ENCODE results near the gene CSMD2.
"Not testable (repeated sequence)": the region's sequence is repeated elsewhere in the genome, so short reads cannot be mapped to it uniquely, and the experiment has no call there.

Gene CSMD2

DNA sequence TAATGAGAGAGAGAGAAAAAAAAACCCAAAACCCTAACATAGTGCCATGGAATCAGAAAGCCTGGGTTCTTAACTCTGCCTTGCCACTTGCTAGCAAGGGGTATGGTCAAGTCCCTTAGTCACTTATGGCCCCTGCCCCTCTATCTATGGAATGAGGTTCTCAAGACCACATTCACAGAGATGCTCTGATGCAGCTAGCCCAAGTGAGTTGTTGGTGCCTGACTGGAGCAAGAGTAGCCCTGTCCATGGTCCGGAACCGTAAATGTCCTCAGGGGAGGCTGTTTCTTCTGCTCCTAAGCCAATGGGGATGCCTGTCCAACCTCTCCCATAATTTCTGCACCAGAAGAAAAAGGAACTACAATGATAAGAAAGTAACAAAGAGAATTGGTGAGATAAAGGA lies 56.8 kb downstream of the CSMD2 start:
- DNase-seq, result no peak

DNA sequence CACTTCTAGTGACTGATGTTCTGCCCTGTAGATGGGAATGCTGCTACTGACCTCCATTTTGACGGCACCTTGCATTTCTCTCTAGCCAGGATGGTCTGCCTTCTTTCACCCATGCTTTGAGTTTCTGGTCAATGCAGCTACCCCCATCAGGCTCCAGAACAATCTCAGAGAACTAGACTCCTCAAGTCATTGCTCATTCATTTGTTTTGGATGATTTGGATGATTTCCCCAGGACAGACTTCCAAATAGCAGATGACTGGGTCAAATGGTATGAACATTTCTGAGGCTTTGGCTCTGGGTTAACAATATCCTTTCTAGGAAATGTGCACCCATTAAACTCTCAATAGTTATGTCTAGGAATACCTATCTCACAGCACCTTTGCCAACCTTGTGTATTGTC lies 63.9 kb downstream of the CSMD2 start:
- no peak for DNase-seq

DNA sequence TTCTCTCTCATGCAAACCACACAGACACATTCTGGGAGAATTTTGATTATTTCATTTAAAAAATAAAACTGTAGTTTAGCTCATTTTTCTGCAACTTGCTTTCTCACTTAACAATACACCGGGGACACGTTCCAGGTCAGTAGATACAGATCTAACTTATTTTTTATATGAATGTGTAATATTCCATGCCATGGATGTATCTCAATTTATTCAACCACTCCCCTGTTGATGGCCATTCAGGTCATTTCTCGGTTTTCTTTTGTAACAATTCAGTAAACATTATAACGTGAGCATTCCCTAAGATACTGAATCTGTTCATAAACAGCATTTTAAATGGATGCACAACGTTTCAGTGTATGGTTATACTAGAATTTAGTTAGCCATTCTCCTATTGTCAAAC lies 64.7 kb downstream of the CSMD2 start:
- DNase-seq, result no peak

DNA sequence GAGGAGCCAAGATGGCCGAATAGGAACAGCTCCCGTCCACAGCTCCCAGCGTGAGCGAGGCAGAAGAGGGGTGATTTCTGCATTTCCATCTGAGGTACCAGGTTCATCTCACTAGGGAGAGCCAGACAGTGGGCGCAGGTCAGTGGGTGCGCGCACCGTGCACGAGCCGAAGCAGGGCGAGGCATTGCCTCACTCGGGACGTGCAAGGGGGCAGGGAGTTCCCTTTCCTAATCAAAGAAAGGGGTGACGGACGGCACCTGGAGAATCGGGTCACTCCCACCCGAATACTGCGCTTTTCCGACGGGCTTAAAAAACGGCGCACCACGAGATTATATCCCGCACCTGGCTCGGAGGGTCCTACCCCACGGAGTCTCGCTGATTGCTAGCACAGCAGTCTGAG lies 72.6 kb downstream of the CSMD2 start:
- DNase-seq, result not testable (repeated sequence)

DNA sequence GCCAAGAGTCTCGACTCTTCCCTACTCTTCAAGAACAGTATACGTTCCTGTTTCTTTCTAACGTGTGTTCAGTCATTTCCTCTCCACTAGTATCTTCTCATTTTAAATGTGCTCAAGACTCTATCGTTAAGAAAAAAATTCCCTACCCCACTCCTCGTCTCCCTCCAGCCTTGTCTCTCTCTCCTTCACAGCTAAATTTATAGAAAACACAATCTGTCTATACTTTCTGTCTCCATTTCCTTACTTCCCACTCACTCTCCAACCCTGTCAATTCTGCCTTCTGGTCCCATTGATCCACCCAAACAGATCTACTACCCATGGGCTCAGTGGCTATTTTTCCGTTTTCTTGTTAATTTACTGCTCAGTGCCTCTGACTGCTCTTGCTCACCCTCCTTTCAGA lies 75.3 kb downstream of the CSMD2 start:
- DNase-seq, result no peak

DNA sequence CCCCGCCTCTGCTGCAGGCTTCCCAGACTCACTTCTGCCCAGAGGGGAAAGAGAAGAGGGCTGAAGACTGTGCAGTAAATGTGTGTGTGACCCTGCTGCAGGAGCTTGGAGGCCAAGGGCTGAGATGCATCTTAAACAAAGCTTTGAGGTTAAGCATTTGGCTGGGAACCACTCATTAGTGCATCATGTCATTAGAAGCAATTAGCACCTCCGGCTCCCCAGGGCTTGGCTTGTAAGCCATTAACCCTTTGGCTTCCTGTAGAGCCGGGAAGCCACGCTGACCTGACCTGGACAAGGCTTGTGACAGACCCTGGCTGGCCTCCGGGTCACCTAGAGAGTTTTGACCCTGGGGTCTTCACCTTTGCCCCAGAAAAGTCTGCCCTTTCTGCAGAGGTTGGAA lies 77.0 kb downstream of the CSMD2 start:
- DNase-seq, result no peak

DNA sequence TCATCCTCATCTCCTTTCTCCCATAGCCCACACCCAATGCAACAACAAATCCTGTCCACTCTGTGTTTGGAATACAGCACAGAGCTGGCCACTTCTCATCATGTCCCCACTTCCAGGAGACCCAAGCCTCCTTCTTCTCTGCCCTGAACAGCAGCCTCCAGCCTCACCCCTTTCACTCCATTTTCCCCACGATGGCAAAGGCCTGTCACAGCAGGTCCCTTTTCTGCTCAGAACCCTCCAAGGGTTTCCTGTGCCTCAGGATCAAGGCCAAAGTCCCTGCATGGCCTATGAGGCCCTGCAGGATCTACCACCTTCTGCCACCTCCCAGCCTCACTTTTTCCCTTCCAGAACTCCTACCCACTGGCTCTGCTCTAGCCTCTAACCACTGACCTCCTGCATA lies 78.5 kb downstream of the CSMD2 start:
- DNase-seq, result no peak

DNA sequence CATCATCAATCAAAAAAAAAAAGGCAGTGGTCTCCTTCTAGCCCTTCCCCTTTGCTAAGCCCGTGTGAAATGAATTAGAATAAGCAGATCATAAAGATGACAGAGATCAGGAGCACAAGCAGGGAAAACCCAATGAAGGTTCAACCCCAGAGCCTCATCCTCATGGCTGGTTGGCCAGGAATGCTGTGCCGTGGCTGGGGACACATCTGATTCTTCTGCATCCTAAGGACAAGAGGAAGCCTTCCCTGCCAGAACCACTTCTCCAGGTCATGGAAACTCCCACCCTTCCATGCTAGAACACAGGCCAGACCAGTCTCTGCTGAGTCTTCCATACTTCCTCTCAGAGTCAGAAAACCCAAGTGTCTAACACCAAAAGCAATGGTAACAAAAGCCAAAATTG lies 81.1 kb downstream of the CSMD2 start:
- no peak for DNase-seq

DNA sequence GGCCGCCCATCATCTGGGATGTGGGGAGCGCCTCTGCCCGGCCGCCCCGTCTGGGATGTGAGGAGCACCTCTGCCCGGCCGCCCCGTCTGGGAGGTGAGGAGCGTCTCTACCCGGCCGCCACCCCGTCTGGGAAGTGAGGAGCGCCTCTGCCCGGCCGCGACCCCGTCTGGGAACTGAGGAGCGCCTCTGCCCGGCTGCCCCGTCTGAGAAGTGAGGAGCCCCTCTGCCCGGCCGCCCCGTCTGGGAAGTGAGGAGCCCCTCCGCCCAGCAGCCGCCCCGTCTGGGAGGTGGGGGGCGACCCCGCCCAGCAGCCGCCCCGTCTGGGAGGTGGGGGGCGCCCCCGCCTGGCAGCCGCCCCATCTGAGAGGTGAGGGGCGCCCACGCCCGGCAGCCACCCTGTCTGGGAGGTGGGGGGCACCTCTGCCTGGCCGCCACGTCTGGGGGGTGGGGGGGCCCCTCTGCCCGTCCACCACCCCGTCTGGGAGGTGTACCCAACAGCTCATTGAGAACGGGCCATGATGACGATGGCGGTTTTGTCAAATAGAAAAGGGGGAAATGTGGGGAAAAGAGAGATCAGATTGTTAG lies 82.9 kb downstream of the CSMD2 start:
- DNase-seq, result not testable (repeated sequence)

DNA sequence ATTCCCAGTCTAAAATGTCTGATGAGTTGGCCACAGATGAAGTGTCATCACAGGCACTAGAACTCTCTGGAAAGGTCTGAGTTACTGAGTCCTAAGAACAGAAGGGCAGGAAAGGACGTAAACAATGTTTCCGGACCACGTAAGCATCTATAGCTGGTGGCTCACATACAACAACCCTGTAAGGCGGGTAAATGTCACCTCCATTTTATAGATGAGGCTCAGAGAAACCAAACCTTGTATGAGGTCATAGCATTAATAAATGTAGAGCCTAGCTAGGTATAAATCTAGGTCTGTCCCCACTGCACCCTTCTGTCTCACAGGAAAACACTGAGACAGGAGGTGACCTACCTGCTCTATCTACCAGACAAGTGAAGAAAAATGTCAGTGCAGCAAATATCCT lies 86.6 kb downstream of the CSMD2 start:
- no peak for DNase-seq

DNA sequence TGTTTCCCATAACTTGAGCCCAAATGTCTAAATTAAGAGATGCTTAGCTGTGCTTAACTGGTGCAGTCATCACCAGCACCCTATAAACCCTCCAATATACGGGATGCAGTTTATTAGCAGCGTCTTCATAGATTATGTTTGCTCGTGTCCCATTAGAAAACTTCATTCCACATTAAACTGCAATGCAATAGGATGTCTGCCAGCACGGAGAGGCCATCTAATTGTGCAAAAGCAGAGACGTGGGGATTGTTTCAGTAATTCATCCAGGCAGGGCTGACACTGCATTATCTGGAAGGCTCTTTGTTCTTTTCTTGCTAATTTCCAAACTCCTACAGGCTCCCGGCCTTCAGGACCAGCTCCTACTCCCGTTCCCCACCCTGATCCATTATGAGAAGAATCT lies 89.5 kb downstream of the CSMD2 start:
- DNase-seq, result no peak

DNA sequence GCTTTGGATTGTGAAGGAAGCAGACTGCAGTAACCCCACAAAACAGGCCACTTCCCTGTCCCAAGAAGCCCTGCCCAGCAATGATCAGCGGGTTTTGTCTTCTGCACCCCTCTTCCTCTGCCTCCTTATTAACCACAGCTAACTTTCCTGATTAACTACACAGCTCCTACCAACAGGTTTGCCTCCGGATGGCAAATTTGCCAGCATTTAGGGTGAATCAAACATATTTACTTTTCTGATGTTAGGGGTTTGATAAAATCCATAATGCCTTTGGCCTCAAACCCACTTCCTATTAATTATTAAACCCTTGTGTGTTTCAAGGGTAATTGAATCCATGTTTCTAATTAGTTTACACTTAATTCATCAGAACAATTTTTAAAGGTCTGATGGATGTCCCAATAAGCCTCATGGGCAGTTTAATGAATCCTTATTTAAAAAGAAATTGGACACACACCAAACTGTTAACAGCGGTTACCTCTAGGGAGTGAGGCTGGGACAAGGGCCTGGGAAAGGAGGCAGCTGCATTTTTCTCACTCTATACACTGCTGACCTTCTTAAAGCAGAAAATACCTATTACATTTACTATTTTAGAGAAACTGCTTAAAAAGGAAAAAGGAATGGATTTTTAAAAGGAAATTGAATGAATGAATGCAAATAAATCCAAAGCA lies 91.9 kb downstream of the CSMD2 start:
- no peak for DNase-seq

DNA sequence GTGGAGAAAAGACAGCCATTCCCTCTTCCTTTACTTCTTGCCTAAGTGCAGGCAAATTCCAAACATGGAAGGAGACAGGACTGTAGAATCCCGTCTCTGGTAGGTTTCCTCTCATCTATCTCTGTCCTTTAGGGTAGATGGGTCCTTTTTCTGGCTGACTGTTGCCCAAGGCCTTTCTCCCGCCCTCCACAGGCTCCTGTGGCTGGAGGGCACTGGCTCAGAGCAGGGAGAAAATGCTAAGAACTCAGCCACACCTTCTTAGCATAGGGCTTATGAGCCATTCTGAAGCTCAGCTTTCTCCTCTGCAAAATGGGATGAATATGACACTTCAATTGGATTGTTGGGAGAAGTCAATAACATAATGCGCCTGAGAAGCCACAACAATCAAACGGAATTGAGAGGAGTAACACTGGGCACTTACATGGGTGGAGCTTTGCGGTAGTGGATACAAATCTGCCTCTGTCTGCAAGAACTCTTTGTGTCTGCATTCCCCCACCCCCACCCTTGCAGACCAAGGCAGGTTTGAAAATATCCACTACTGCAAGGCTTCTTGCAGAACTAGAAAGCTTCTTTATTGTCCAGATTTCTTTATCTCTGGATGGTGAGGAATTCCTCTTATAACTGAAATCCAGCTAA lies 94.7 kb downstream of the CSMD2 start:
- DNase-seq, result no peak

DNA sequence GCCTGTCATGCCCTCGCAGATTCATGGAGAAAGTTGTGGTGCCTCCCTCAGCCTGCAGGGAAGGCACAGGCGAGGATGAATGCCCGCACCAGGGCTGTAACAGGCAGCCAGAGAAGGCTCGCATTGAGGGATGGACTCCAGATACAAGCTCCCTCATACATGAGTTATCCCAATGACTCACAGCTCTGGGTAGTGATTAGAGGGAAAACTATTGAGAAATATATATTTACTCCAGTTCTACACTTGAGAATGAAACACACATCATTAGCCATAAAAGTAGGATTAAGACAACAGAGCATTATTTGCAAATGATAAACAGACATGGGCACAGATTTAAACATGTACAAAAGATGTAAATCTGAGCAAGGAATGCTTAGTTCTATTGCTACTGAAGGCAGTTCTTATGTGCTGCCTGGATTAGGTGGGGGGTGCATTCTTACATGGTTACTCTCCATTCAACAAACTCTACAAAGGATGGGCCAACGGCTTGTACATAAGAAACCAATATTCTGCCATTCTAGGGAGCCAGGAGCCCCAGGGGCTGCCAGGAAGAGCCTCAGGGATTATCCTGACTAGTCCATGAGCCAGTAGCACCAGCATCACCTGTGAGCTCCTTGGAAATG lies 97.9 kb downstream of the CSMD2 start:
- no peak for DNase-seq

DNA sequence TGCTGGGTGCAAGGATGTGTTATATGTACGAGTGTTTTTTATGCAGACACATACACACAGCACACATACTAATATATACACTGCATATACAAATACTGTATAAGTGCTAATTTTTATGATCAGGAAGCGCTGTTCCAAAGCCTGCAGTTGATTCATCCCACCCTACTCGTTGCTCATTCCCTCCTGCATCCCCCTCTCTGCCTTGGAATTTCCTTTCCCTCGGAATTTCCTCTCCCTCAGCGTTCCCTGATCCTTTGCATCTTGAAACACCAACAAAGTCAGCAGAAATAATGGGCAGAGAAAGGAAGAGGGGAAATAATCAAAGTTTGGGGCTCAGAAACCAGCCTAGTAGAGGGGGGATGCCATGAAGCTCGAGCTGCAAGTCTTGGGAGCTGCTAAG lies 98.9 kb downstream of the CSMD2 start:
- no peak for DNase-seq

DNA sequence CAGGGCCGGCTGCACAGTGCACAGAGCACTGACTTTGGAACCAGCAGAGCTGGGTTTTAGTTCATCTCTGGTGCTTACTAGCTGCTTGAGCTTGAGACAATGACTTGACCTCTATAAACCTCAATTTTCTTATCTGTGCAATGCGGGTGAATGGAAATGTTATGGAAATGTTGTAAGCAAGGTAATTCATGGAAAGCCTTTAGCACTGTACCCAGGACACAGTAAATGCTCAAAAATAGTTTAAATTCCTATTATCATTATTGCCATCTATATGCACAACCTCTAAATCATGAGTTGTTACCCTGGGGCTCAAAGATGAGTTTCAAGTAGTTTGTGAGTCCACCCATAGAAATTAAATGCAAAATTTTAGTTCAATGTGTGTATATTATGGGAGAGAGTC lies 99.5 kb downstream of the CSMD2 start:
- no peak for DNase-seq

DNA sequence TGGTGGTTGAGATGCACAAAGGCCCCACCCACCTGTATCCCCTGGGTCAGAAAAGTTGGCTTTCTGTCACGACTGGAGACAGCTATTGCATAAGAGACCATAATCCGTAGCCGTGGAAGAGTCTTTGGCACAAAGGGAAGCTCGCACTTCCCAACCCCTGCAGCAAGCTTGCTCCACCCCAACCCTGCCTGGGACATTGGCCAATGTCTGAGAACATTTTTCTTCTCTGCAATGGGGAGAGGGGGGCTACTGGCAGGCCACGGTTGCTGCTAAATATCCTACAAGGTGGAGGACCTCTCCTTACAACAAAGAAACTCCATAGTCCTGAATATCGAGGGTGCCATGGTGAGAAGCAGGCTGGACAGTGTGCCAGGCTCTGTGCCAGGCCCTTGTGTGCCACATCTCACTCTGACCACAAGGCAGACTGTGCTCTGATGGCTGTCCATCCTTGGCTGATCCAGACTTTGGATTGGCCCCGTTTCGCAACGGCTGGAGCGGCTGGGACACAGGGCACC lies 104.1 kb downstream of the CSMD2 start:
- no peak for DNase-seq

DNA sequence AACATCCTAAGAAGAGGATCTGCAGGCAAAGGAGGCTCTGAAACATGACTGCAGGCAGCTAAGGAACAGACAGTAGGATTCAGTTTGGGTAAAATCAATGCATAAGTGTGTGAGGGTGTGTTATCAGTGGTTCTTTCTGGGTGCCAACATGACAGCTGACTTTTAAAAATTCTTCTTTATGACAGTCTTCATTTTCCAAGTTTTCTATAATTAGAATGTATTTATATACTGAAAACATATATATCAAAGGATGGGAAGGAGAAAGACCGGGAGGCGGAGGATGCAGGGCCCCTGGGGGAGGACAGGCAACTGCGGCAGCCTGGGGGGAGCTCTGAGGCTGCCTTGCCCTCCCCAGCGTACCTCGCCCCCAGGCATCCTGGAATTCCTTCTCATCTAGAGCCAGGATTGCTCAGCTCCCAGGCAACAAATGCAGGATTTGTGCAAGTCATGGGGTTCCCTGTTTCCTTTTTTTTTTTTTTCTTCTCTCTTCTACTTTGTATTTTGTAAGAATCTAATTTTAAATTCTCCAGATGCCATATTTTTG lies 104.8 kb downstream of the CSMD2 start:
- DNase-seq, result no peak

DNA sequence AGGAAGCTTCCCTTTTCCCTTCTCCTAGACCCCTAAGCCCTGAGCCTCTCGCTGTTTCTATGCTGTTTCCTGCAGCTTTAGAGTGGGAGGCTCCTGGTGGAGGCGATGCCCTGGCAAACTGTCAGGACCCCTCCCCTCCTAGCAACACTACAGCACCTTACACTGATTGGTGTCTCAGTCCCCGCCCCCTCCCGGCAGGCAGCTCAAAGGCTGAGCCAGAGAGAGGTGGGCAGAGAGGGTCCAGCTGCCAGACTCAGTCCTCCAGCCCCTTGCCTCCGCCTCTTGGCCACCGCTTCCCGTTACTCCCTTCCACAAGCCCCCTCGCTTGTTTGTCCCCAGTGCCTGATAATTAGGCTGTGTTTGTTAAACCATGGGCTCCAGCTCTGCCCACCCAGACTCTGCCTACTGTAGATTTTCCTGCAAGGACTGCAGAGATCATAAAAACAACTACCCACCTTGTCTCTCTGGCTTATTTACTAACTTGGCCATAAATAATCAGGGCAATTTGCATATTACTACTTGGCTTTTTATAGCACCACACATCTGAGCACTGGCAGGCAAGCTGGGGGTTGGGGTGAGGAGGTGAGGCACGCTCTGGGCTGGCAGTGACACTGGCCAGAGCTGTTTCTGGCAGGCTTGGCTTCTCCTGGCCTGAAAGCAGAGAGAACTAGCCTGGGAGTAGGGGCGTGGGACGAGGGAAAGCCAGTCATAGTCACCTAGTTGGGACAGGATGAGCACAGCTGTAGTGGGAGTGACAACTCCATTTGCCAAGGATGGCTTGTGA lies 107.5 kb downstream of the CSMD2 start:
- DNase-seq, result no peak

DNA sequence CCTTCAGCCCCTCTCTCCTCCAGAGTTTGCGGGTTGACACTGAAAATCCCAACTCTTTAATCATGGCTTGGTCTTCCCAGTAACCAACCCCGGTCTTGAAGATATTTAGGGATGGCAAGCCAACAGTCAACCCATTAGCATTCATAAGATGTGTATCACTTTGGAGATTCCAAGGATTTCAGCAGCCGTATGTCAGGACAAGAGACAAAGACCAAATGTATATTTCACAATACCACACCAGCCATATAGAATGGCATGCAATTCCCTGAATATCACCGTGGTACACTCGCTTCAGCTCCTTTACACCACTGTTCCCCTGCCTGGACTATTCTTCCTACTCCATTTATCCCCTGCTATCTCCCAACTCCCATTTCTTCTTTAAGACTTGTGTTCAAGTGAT lies 109.2 kb downstream of the CSMD2 start:
- DNase-seq, result no peak

DNA sequence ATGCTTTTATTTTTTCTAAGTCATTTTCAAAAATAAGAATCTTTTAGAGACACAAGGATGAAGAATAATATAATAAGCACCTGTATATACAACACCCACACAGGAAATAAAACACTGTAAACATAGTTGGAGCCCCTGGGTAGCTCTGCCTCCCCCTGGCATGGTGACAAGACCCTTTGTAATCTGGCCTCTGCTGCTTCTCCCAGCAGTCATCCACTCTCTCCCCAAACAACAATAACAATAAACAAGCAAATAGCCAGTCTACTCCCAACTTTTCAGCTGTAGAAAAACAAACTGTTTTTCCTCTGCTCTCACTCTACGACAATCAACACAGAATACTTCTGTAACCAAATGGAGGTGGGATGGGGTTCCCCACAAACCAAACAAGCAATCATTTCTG lies 110.1 kb downstream of the CSMD2 start:
- DNase-seq, result no peak

DNA sequence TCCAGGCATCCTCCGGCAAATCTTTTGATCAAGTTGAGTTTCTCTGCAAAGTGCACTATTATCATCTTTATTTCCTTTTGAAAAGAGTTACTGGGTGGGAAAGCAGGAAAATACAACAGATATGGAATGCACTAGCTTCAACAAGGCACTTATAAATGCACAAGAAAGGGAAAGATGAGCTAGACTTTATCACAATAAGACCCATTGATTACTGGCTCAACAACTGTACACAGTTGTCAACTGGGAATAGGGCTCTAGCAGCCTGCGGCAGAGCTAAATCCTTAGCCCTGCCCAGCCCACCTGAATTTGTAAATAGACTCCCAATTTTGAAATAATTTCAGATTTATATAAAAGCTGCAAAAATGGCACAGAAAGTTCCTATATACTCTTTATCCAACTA lies 111.4 kb downstream of the CSMD2 start:
- DNase-seq, result no peak

DNA sequence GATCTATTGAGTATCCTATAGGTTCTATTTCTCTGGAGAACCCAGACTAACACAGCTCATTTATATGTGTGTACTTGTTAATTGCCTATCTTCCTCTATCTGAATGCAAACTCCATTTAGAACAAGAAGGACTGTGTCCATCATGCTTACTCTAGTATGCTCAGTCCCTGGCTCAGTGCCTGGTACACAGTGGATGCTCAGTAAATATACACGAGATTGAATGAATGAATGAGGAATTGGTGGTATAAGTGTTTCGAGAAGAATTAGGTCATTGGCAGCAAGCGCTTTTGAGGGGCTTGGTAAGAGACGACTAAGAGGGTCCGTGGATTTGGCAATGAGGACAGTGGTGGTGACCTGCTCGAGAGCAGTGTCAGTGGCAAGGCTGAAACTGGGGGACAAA lies 112.5 kb downstream of the CSMD2 start:
- no peak for DNase-seq
